GM12878 (cell line): ENCODE measurements around the gene SVIL. TPM values are rescaled to one million over a fixed set of nuclear protein-coding genes. Genes with fewer than 3 reads are reported as not detected.
"Not testable (repeated sequence)": the region's sequence is repeated elsewhere in the genome, so short reads cannot be mapped to it uniquely, and the experiment has no call there.

Experiments
- ATAC-seq: fragments of 200-7000 bp; cut with Tn5 transposase; 3 replicates; pipeline ENCODE4 v1.9.1; 2020; ENCODE audit warnings: mild to moderate bottlenecking, moderate library complexity
- BruUV-seq: library from RNA; stranded (reverse); fragments of 400-500 nt; replicated peaks from 2 replicates; lab custom pipeline; 2021; lab: Mats Ljungman, UMichigan
- CTCF ChIA-PET: fragments of 300-600 bp; sonication (Branson Sonifier 250); formaldehyde crosslinking; extraction: SDS; loops from one replicate; lab custom pipeline; 2021; ENCODE audit warnings: inconsistent platforms; lab: Yijun Ruan, JAX
- POLR2A ChIA-PET: fragments of 350-600 bp; formaldehyde crosslinking; extraction: SDS; loops from one replicate; lab custom pipeline; 2021; ENCODE audit warnings: inconsistent platforms; lab: Charles Lee
- RAD21 ChIA-PET: fragments of 300-600 bp; sonication (Branson Sonifier 250); formaldehyde crosslinking; loops from one replicate; lab custom pipeline; 2023; ENCODE audit warnings: antibody characterized with exemption; ENCODE audit not compliant: unreplicated experiment; lab: Charles Lee
- SMC1A ChIA-PET: fragments of 300-600 bp; sonication (Branson Sonifier 250); formaldehyde crosslinking; loops from one replicate; lab custom pipeline; 2023; ENCODE audit not compliant: unreplicated experiment, uncharacterized antibody; lab: Charles Lee
- DNase-seq: peaks from one replicate; pipeline ENCODE4 v3.0.0-alpha.2; 2011; ENCODE audit warnings: low read depth, low spot score
- FAIRE-seq: peaks from 3 replicates; lab custom pipeline; 2011; peaks lifted over from hg19 to GRCh38; lab: Jason Lieb, UNC
- H2AFZ ChIP-seq: 2 replicates; pipeline ENCODE4 v1.6.0; 2011; ENCODE audit warnings: low read depth, low read length, control low read depth; ENCODE audit not compliant: control insufficient read depth
- H3K27ac ChIP-seq: 2 replicates; pipeline ENCODE4 v1.5.1; 2011; ENCODE audit warnings: control low read depth; ENCODE audit not compliant: control insufficient read depth, insufficient read depth
- H3K27me3 ChIP-seq, 2 experiments: replicated peaks in 1 of 2; 2 replicates each; pipeline versions ENCODE4 v1.6.0 to v1.6.1; 2011; ENCODE audit warnings: low read length in 1 of 2; ENCODE audit not compliant: control insufficient read depth in 2 of 2, insufficient read depth in 2 of 2
- H3K36me3 ChIP-seq, 2 experiments: 2 replicates each; pipeline ENCODE4 v1.5.1; 2011; ENCODE audit warnings: low read length in 1 of 2; ENCODE audit not compliant: control insufficient read depth in 2 of 2, insufficient read depth in 2 of 2
- H3K4me1 ChIP-seq: 2 replicates; pipeline ENCODE4 v1.6.1; 2011; ENCODE audit warnings: mild to moderate bottlenecking, low read length, moderate library complexity, mixed read lengths; ENCODE audit not compliant: control insufficient read depth, insufficient read depth
- H3K4me2 ChIP-seq: 2 replicates; pipeline ENCODE4 v1.6.0; 2011; ENCODE audit warnings: control low read depth; ENCODE audit not compliant: control insufficient read depth, insufficient read depth
- H3K4me3 ChIP-seq: fragments of 200-600 bp; sonication (generic); 2 replicates; pipeline ENCODE4 v1.5.1; 2016
- H3K79me2 ChIP-seq: 2 replicates; pipeline ENCODE4 v1.6.0; 2011; ENCODE audit warnings: low read length; ENCODE audit not compliant: control insufficient read depth, insufficient read depth
- H3K9ac ChIP-seq: 2 replicates; pipeline ENCODE4 v1.8.0; 2011; ENCODE audit warnings: low read length, control low read depth, mixed read lengths; ENCODE audit not compliant: control insufficient read depth, insufficient read depth
- H3K9me3 ChIP-seq: replicated peaks from 3 replicates; pipeline ENCODE4 v1.5.1; 2011; ENCODE audit warnings: mild to moderate bottlenecking, low read length; ENCODE audit not compliant: control insufficient read depth, insufficient read depth
- H4K20me1 ChIP-seq: 2 replicates; pipeline ENCODE4 v1.6.0; 2011; ENCODE audit not compliant: control insufficient read depth, insufficient read depth
- BHLHE40 ChIP-seq, 2 experiments: fragments of 450-650 bp in 1 of 2; IDR thresholded peaks; 2 replicates each; pipeline ENCODE4 v1.6.1; 2011 to 2017; ENCODE audit warnings: low read depth in 2 of 2, borderline replicate concordance in 1 of 2, improper control_type of control experiment in 1 of 2, low read length in 1 of 2, mild to moderate bottlenecking in 1 of 2
- ZNF687 ChIP-seq: fragments of 450-650 bp; IDR thresholded peaks from 2 replicates; pipeline ENCODE4 v1.6.1; 2017; ENCODE audit warnings: mild to moderate bottlenecking, moderate library complexity
- WGBS: methylation state at CpG from one replicate; pipeline ENCODE4 v1.1.6; 2016; ENCODE audit warnings: low lambda C conversion rate; ENCODE audit not compliant: insufficient replicate concordance, insufficient coverage; ENCODE audit errors: missing lambda C conversion rate; 5-methylcytosine and 5-hydroxymethylcytosine counted together
- in situ Hi-C: fragments of 300-500 bp; cut with MboI; formaldehyde crosslinking; loops from 9 replicates; pipeline ENCODE4 v1.14.3; 2018; ENCODE audit warnings: mixed read lengths
- intact Hi-C: fragments of 100-400 bp; cut with micrococcal nuclease; formaldehyde crosslinking; loops from one replicate; pipeline ENCODE4 v1.14.2; 2022; ENCODE audit not compliant: unreplicated experiment
- polyA plus RNA-seq, 11 experiments: library from polyadenylated mRNA; depleted of rRNA in 4 of 11; unstranded in 6 of 11; stranded (reverse) in 5 of 11; fragments of >200 nt; fragmentation: Nextera tagmentation in 4 of 11; fragmentation: Illumina TruSeq in 1 of 11; extraction: Ambion mirVana in 4 of 11; extraction: Trizol in 1 of 11; gene quantifications; 1 replicate in 1 of 11; 2 replicates in 10 of 11; pipeline versions ENCODE4 v1.2.1 to v1.2.3, GENCODE V29; 2011 to 2016; ENCODE audit warnings: inconsistent platforms in 2 of 11, missing spikeins in 2 of 11, low read depth in 1 of 11
- total RNA-seq, 4 experiments: library from RNA; depleted of rRNA in 3 of 4; stranded (reverse); fragments of >200 nt in 3 of 4; fragmentation: Illumina TruSeq in 1 of 4; extraction: Trizol in 1 of 4; gene quantifications; 2 replicates each; pipeline versions ENCODE4 v1.2.1 to v1.2.3, GENCODE V29; 2013 to 2021

The SVIL gene
- total and polyA plus RNA-seq, 10 of the 15 experiments (the other 5 are each of a cell fraction or from before 2014, with no cell fraction given), result 0.22 to 1.9 (median 0.87) TPM

GRCh38 chr10:29583674-29584073, 51.1 kb downstream of the SVIL start:
- DNase-seq (no peak), FAIRE-seq (no peak), ATAC-seq (0 out of 3 replicates have a peak, but pooled peaks have one; percentile 9)
- BruUV-seq, result no TSS peak
- Histone ChIP-seq H4K20me1 (no peaks in the 10 kb centered on the region), H3K4me3 (no peak overlapping the region), H3K27ac (no peak overlapping the region), H3K79me2 (no peaks in the 10 kb centered on the region), H3K9ac (no peak overlapping the region), H3K9me3 (no peaks in the 10 kb centered on the region), H3K36me3 (no peaks in the 10 kb centered on the region; a peak in 1 of 4 replicates), H2AFZ (no peak overlapping the region), H3K4me2 (no peak overlapping the region), H3K4me1 (no peaks in the 10 kb centered on the region), H3K27me3 (no peaks in the 10 kb centered on the region)
- WGBS, result 39% methylated on average over 9 of the region's 9 CpGs
- in situ Hi-C loops (no loop called here), intact Hi-C loops (no loop called here)
- SMC1A ChIA-PET, result interaction anchor here (1.1 to 1.6 kb wide), 2 partner anchors 12 to 22 kb away, joined by 3 to 4 read pairs; no protein-coding TSS in a partner anchor
- CTCF ChIA-PET, result interaction anchor here (1.0 kb wide), 1 partner anchor 11 kb away, joined by 3 read pairs; no protein-coding TSS in a partner anchor
- RAD21 ChIA-PET, result no interaction called here
- POLR2A ChIA-PET, result no interaction called here
- TF ChIP-seq BHLHE40 (IDR thresholded peaks at IDR 0.05; ENCODE audit: borderline replicate concordance in 1 of 2, low read depth in 2 of 2, low read length in 1 of 2), result peak in 1 of 2 experiments; percentile 33; a peak in 1 of 4 replicates
- TF ChIP-seq ZNF687, result no peak

GRCh38 chr10:29582769-29583168, 52.0 kb downstream of the SVIL start:
- BruUV-seq, H3K36me3 ChIP-seq, DNase-seq, H4K20me1 ChIP-seq, H3K4me2 ChIP-seq, H3K4me1 ChIP-seq, H3K9ac ChIP-seq, POLR2A ChIA-PET, FAIRE-seq, H3K27me3 ChIP-seq, H3K79me2 ChIP-seq, RAD21 ChIA-PET, in situ Hi-C loops, H3K4me3 ChIP-seq, intact Hi-C loops, H3K27ac ChIP-seq, H3K9me3 ChIP-seq, H2AFZ ChIP-seq: not testable (repeated sequence)
- ChIA-PET CTCF (interaction anchor here (1.0 kb wide), 1 partner anchor 10 kb away, joined by 3 read pairs; no protein-coding TSS in a partner anchor), SMC1A (interaction anchor here (1.1 to 1.6 kb wide), 2 partner anchors 11 to 22 kb away, joined by 3 to 4 read pairs; no protein-coding TSS in a partner anchor)
- WGBS, result 14% methylated on average over 5 of the region's 5 CpGs
- ATAC-seq, result peak; percentile 61
